ENCODE data around the gene WNT3A. TPM values are rescaled to one million over a fixed set of nuclear protein-coding genes. Genes with fewer than 3 reads are reported as not detected.
A peak's percentile ranks its signal among the peaks of the same experiment; 100 is the strongest.

WNT3A gene
- polyA plus RNA-seq, 3 donors, result not detected

DNA sequence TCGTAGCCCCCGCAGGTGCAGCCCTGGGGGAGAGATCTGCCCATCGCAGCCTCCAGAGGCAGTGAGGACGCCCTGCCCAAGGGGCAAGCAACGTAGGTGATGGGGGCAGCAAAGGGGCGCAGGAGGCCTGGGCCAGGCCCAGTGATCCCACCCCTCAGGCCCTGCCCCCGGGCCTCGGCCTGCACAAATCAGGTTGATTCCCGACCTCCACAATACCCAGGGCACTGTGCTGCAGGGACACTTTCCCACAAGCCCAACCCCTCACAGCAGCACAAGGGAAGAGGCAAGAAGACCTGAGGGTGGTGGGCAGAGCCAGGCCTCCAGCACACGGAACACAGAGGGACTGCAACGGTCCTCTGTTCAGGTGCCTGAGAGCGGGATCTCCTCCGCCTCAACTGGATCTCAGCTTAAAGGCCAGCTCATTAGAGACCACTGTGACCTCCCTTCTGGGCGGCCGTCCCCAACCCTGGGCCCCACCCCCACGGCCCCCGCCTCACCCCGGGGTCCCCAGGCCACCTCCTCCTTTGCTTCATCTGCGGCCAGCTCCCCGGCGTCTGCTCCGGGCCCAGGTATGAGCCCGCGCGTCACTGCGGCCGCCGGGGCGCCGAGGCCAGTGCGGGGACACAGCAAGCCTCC lies 74.9 kb downstream of the WNT3A start:
- Histone ChIP-seq H3K27ac (ENCODE audit: low read depth in 1 of 2, low read length in 2 of 2) (peak overlapping the region in 1 of 2 donors; percentile 94), H3K4me3 (replicated peaks in 1 of 3; ENCODE audit: low read depth in 2 of 3, low read length in 3 of 3) (peak overlapping the region; percentile 60 to 93 (median 89)), H3K27me3 (ENCODE audit: control insufficient read depth in 2 of 2, insufficient read depth in 2 of 2, low read length in 2 of 2) (no peaks in the 10 kb centered on the region), H3K9me3 (replicated peaks in 1 of 2; ENCODE audit: control insufficient read depth in 1 of 2, insufficient read depth in 1 of 2, low read length in 2 of 2) (no peaks in the 10 kb centered on the region), H3K36me3 (replicated peaks in 1 of 2; ENCODE audit: control insufficient read depth in 1 of 2, insufficient read depth in 2 of 2, low read length in 2 of 2) (no peaks in the 10 kb centered on the region), H4K20me1 (ENCODE audit: insufficient read depth, low read length) (peaks cover 52% of the 10 kb centered on the region), H2AFZ (ENCODE audit: insufficient read depth, low read depth, low read length, poor library complexity, severe bottlenecking) (peak overlapping the region; percentile 93), H3K79me2 (ENCODE audit: insufficient read depth, low read length) (peaks cover 74% of the 10 kb centered on the region), H3K4me2 (replicated peaks; ENCODE audit: extremely low read depth, low read length, poor library complexity, severe bottlenecking) (peak overlapping the region; percentile 86), H3K4me1 (ENCODE audit: control insufficient read depth in 1 of 2, insufficient read depth in 2 of 2, low read length in 2 of 2) (peaks cover 41 to 43% of the 10 kb centered on the region in 2 donors), H3K9ac (ENCODE audit: insufficient read depth, low read length, poor library complexity, severe bottlenecking) (peak overlapping the region; percentile 100)
- Mint-ChIP-seq H3K9me3 (peaks cover 0 to 2% (median 0%) of the 10 kb centered on the region in 7 donors), H3K27me3 (ENCODE audit: low read depth in 3 of 3) (peaks cover 1 to 5% (median 2%) of the 10 kb centered on the region in 3 donors), H3K4me1 (peaks cover 44% of the 10 kb centered on the region), H3K4me3 (peak overlapping the region; percentile 76 to 85), H3K27ac (peak overlapping the region in 6 of 7 donors; percentile 24 to 96 (median 61)), H3K36me3 (peaks cover 13 to 14% of the 10 kb centered on the region in 2 donors)
- WGBS (ENCODE audit: insufficient coverage), result 16% methylated on average over 28 of the region's 31 CpGs
- no peak for DNase-seq
- TF ChIP-seq CTCF (IDR thresholded peaks at IDR 0.05), result no peak
- intact Hi-C loops (cut with micrococcal nuclease), result loop anchor here in 1 of 2 donors (2.0 kb wide), 1 partner anchor 27 kb away; the partner anchor contains the start of gene MRPL55

DNA sequence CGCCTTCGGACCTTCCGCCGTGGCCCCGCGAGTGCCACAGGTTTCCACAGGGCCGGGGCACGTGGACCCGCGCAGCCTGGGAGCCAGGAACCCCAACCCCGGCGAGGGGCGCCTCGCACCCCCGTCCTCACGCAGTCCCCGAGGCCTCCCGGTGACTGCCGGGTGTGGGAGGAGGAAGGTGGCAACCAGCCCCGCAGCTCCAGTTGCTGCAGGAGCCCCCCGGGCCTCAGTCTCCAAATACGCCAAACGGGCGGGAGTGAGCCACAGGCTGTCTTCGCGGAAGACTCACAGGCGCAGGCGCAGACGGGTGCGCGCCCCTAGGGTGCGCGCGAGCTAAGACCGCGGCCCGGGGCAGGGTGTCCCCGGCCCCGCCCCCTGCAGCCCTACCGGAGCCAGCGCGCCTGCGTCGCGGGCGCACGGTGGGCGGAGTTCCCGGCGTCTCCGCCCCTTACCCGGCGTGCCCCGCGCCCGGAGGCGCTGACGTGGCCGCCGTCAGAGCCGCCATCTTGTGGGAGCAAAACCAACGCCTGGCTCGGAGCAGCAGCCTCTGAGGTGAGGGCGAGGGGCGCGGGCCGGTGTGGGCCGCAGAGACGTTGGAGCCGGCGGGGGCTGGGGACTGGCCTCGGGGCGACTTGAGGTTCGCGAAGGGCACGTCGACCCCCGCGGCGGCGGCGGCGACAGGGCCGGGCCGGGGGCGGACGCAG lies 75.6 kb downstream of the WNT3A start, which contains the start of gene ARF1:
ARF1 (plus strand) TSS at position 495 of the 704 bp plus-strand sequence. CDS start 14,407 bp downstream, outside the sequence.
- intact Hi-C loops (cut with micrococcal nuclease), result loop anchor here in 1 of 2 donors (2.0 kb wide), 1 partner anchor 26 kb away; the partner anchor contains the start of gene MRPL55
- Histone ChIP-seq H3K4me3 (replicated peaks in 1 of 3; ENCODE audit: low read depth in 2 of 3, low read length in 3 of 3) (peak within 1 kb of the TSS; percentile 89 to 93 (median 90)), H3K9me3 (replicated peaks in 1 of 2; ENCODE audit: control insufficient read depth in 1 of 2, insufficient read depth in 1 of 2, low read length in 2 of 2) (no peaks in the 10 kb centered on the region), H3K27me3 (ENCODE audit: control insufficient read depth in 2 of 2, insufficient read depth in 2 of 2, low read length in 2 of 2) (no peaks in the 10 kb centered on the region), H3K4me2 (replicated peaks; ENCODE audit: extremely low read depth, low read length, poor library complexity, severe bottlenecking) (peak within 1 kb of the TSS; percentile 86), H3K4me1 (ENCODE audit: control insufficient read depth in 1 of 2, insufficient read depth in 2 of 2, low read length in 2 of 2) (peaks cover 48 to 50% of the 10 kb centered on the region in 2 donors), H3K79me2 (ENCODE audit: insufficient read depth, low read length) (peaks cover 81% of the 10 kb centered on the region), H4K20me1 (ENCODE audit: insufficient read depth, low read length) (peaks cover 58% of the 10 kb centered on the region), H2AFZ (ENCODE audit: insufficient read depth, low read depth, low read length, poor library complexity, severe bottlenecking) (peak within 1 kb of the TSS; percentile 93), H3K27ac (ENCODE audit: low read depth in 1 of 2, low read length in 2 of 2) (peak within 1 kb of the TSS; percentile 94 to 96), H3K9ac (ENCODE audit: insufficient read depth, low read length, poor library complexity, severe bottlenecking) (peak within 1 kb of the TSS; percentile 100), H3K36me3 (replicated peaks in 1 of 2; ENCODE audit: control insufficient read depth in 1 of 2, insufficient read depth in 2 of 2, low read length in 2 of 2) (no peaks in the 10 kb centered on the region)
- Mint-ChIP-seq H3K4me3 (peak within 1 kb of the TSS; percentile 96 to 97), H3K27me3 (ENCODE audit: low read depth in 3 of 3) (peaks cover 0 to 2% (median under 1%) of the 10 kb centered on the region in 3 donors), H3K9me3 (peaks cover 0 to 2% (median 0%) of the 10 kb centered on the region in 7 donors), H3K27ac (peak within 1 kb of the TSS; percentile 96 to 99 (median 98)), H3K36me3 (peaks cover 13 to 14% of the 10 kb centered on the region in 2 donors), H3K4me1 (peaks cover 50% of the 10 kb centered on the region)
- under 1% methylated on average over 87 of the region's 87 CpGs for WGBS (ENCODE audit: insufficient coverage)
- no peak for TF ChIP-seq CTCF (IDR thresholded peaks at IDR 0.05)
- DNase-seq, result peak; percentile 91 to 94 (median 93)
